Measurements from ENCODE around the gene DTX1.

- TF ChIP-seq CTCF (IDR thresholded peaks at IDR 0.05) (no peak), POLR2A (IDR thresholded peaks at IDR 0.05) (no peak)
Measured at GRCh38 chr12:113090740-113091139, 34.2 kb downstream of the DTX1 start.
